Ishikawa (cell line): Measurements from ENCODE around the gene GDF10.

ENCODE experiments used
- CREB1 ChIP-seq: IDR thresholded peaks from 2 replicates; pipeline ENCODE4 v1.6.1; 2012; ENCODE audit warnings: low read depth
- EP300 ChIP-seq: IDR thresholded peaks from 2 replicates; pipeline ENCODE4 v1.6.1; 2012; ENCODE audit warnings: borderline replicate concordance
- NFIC ChIP-seq: IDR thresholded peaks from 2 replicates; pipeline ENCODE4 v1.6.1; 2012
- TAF1 ChIP-seq: IDR thresholded peaks from 2 replicates; pipeline ENCODE4 v1.6.1; 2012; ENCODE audit warnings: low read depth, mild to moderate bottlenecking
- YY1 ChIP-seq: IDR thresholded peaks from 2 replicates; pipeline ENCODE4 v1.6.1; 2012; ENCODE audit warnings: low read depth
- ZBTB7A ChIP-seq: IDR thresholded peaks from 2 replicates; pipeline ENCODE4 v1.6.1; 2012; ENCODE audit warnings: low read depth
- TF ChIP-seq, protein P1 (sequence below): IDR thresholded peaks from 2 replicates; pipeline ENCODE4 v1.6.1; 2012

DNA sequence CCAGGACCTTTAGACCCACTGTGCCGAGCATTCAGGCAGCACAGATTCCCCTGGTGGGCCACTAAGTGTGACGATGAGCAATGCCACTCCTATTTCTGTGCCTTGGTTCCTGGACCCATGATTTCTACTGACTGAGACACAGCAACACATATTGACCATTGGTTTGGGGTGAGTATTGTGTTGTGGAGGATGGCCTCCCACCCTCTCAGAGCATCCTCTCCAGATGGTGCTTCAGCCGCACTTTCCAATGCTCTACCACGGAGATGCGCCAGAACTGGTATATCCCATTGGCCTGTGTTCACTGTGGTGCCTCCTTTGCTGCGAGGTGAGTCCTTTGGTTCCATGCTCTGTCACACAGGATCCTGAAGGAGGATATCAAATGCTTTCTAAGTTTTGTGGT is 10.1 kb upstream of the GDF10 start:
- TF ChIP-seq, protein P1, sequence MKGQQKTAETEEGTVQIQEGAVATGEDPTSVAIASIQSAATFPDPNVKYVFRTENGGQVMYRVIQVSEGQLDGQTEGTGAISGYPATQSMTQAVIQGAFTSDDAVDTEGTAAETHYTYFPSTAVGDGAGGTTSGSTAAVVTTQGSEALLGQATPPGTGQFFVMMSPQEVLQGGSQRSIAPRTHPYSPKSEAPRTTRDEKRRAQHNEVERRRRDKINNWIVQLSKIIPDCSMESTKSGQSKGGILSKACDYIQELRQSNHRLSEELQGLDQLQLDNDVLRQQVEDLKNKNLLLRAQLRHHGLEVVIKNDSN = no peak
- TF ChIP-seq TAF1 = no peak
- TF ChIP-seq YY1 = no peak
- TF ChIP-seq CREB1 = no peak
- TF ChIP-seq ZBTB7A = no peak
- TF ChIP-seq EP300 = no peak
- TF ChIP-seq NFIC = no peak
